GM06990 (cell line): ENCODE data around the gene FNBP1.
A peak's percentile ranks its signal among the peaks of the same experiment; 100 is the strongest.

Experiments
- DNase-seq: peaks from one replicate; pipeline ENCODE4 v3.0.0-alpha.2; 2011; ENCODE audit not compliant: insufficient read length; ENCODE audit errors: extremely low read depth
- H3K27me3 ChIP-seq: replicated peaks from 2 replicates; pipeline ENCODE4 v1.6.0; 2011; ENCODE audit warnings: low read length; ENCODE audit not compliant: control insufficient read depth, insufficient read depth
- H3K36me3 ChIP-seq: 2 replicates; pipeline ENCODE4 v1.5.1; 2011; ENCODE audit warnings: low read length; ENCODE audit not compliant: control insufficient read depth, insufficient read depth
- H3K4me3 ChIP-seq: replicated peaks from 2 replicates; pipeline ENCODE4 v1.5.1; 2011; ENCODE audit warnings: low read depth, mild to moderate bottlenecking, control low read depth, low read length
- CTCF ChIP-seq: IDR thresholded peaks from 2 replicates; pipeline ENCODE4 v1.5.1; 2011; ENCODE audit warnings: low read length, control low read depth, mild to moderate bottlenecking, inconsistent platforms; ENCODE audit not compliant: insufficient read depth, poor library complexity, severe bottlenecking

FNBP1 gene

GRCh38 chr9:130039528-130040147 lies 3.4 kb downstream of the FNBP1 start:
- H3K27me3 ChIP-seq, result no peaks in the 10 kb centered on the region
- peaks cover 6% of the 10 kb centered on the region for H3K36me3 ChIP-seq
- peak; percentile 74 for DNase-seq
- TF ChIP-seq CTCF, result no peak
- H3K4me3 ChIP-seq, result peak overlapping the region; percentile 96

GRCh38 chr9:130036099-130036498 lies 6.9 kb downstream of the FNBP1 start:
- H3K27me3 ChIP-seq, result no peaks in the 10 kb centered on the region
- DNase-seq, result no peak

GRCh38 chr9:130034570-130034969 lies 8.4 kb downstream of the FNBP1 start:
- H3K36me3 ChIP-seq, result peaks cover 6% of the 10 kb centered on the region
- H3K27me3 ChIP-seq, result no peaks in the 10 kb centered on the region
- no peak for DNase-seq
- no peak for TF ChIP-seq CTCF
- H3K4me3 ChIP-seq, result peak overlapping the region; percentile 5

More at GRCh38 chr9:130036099-130036498, 6.9 kb downstream of the FNBP1 start:
- no peak for TF ChIP-seq CTCF
- Histone ChIP-seq H3K36me3 (peaks cover 6% of the 10 kb centered on the region), H3K4me3 (peak overlapping the region; percentile 54)

GRCh38 chr9:130030651-130031127 lies 12.3 kb downstream of the FNBP1 start:
- H3K27me3 ChIP-seq, result no peaks in the 10 kb centered on the region
- no peak for TF ChIP-seq CTCF
- no peak for DNase-seq
- peaks cover 9% of the 10 kb centered on the region for H3K36me3 ChIP-seq
- H3K4me3 ChIP-seq, result peak overlapping the region; percentile 39

- Histone ChIP-seq H3K36me3 (peaks cover 3% of the 10 kb centered on the region; the same call in 1 of the 2 replicates), H3K27me3 (no peaks in the 10 kb centered on the region), H3K4me3 (peak overlapping the region; percentile 47)
- TF ChIP-seq CTCF, result no peak
- peak; percentile 70 for DNase-seq
Measured at GRCh38 chr9:130029223-130029973, 13.6 kb downstream of the FNBP1 start.
